NB4 (cell line): ENCODE results near the gene CACNA1D.

Experiments used
- DNase-seq: peaks from one replicate; pipeline ENCODE4 v3.0.0; 2010; ENCODE audit warnings: low read depth
- H3K4me3 ChIP-seq: one replicate; pipeline ENCODE4 v1.5.1; 2011; ENCODE audit warnings: mild to moderate bottlenecking, low read depth, low read length, moderate library complexity
- CTCF ChIP-seq: IDR thresholded peaks from one replicate; pipeline ENCODE4 v1.5.1; 2012; ENCODE audit warnings: low read depth, low read length
- MAX ChIP-seq: IDR thresholded peaks from 2 replicates; pipeline ENCODE4 v1.6.1; 2011; ENCODE audit warnings: low read depth, low read length
- MYC ChIP-seq: IDR thresholded peaks from 2 replicates; pipeline ENCODE4 v1.6.1; 2011; ENCODE audit warnings: low read depth, low read length
- POLR2A ChIP-seq: IDR thresholded peaks from 2 replicates; pipeline ENCODE4 v1.6.1; 2011; ENCODE audit warnings: mild to moderate bottlenecking; ENCODE audit not compliant: insufficient read length; ENCODE audit errors: extremely low read depth

The CACNA1D gene

GRCh38 chr3:53824795-53825194 is 330.4 kb downstream of the CACNA1D start:
- no peak for DNase-seq
- H3K4me3 ChIP-seq: no peak overlapping the region
- TF ChIP-seq MYC (no peak), CTCF (no peak), POLR2A (no peak), MAX (no peak)

- DNase-seq: no peak
- no peak overlapping the region for H3K4me3 ChIP-seq
- TF ChIP-seq MAX (no peak), POLR2A (no peak), MYC (no peak), CTCF (no peak)
These were observed 331.6 kb downstream of the CACNA1D start for GRCh38 chr3:53826048-53826447.

- no peak for DNase-seq
- no peak overlapping the region for H3K4me3 ChIP-seq
- TF ChIP-seq CTCF: no peak
These were observed 334.2 kb downstream of the CACNA1D start for GRCh38 chr3:53828581-53828980.

GRCh38 chr3:53829605-53830004 is 335.2 kb downstream of the CACNA1D start:
- DNase-seq: no peak
- H3K4me3 ChIP-seq: no peak overlapping the region
- TF ChIP-seq POLR2A: no peak
- no peak for TF ChIP-seq MAX
- no peak for TF ChIP-seq MYC
- no peak for TF ChIP-seq CTCF

GRCh38 chr3:53830944-53831343 is 336.5 kb downstream of the CACNA1D start:
- TF ChIP-seq MAX (no peak), CTCF (no peak), POLR2A (no peak)
- no peak for DNase-seq

GRCh38 chr3:53833053-53833645 is 338.7 kb downstream of the CACNA1D start:
- no peak overlapping the region for H3K4me3 ChIP-seq
- TF ChIP-seq POLR2A (no peak), CTCF (no peak), MAX (no peak), MYC (no peak)
- no peak for DNase-seq

More at GRCh38 chr3:53830944-53831343, 336.5 kb downstream of the CACNA1D start:
- H3K4me3 ChIP-seq: no peak overlapping the region
